ENCODE data around the gene KPNA1. TPM values are rescaled to one million over a fixed set of nuclear protein-coding genes. Genes with fewer than 3 reads are reported as not detected.

Gene KPNA1
- total RNA-seq, 4 donors from 2014 or later: 25.0 to 49.5 (median 37.0) TPM

DNA sequence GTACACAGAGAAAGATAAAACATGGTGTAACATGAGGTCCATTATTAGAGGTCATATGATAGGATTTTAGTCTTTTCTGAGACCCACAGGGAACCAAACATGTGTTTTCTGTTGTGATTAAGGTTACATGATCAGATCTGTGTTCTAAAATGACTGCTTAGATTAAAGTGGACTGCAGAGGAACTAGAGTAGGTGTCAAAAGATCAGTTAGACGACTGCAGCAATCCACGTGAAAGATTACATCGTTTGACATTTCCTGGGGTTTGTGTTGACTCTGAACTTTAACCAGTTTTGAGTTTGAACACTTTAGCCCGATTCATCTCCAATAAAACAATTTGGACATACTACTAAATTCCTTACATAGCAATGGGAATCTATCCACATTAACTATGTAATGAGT, 136.8 kb downstream of the KPNA1 start:
- Histone ChIP-seq H3K36me3 (peaks cover 4% of the 10 kb centered on the region), H3K4me1 (peaks cover 12% of the 10 kb centered on the region), H3K9me3 (no peaks in the 10 kb centered on the region), H3K27ac (no peak overlapping the region), H3K4me3 (no peak overlapping the region), H3K27me3 (no peaks in the 10 kb centered on the region)
- 85% methylated on average over 4 of the region's 4 CpGs for WGBS
- TF ChIP-seq, protein P1, sequence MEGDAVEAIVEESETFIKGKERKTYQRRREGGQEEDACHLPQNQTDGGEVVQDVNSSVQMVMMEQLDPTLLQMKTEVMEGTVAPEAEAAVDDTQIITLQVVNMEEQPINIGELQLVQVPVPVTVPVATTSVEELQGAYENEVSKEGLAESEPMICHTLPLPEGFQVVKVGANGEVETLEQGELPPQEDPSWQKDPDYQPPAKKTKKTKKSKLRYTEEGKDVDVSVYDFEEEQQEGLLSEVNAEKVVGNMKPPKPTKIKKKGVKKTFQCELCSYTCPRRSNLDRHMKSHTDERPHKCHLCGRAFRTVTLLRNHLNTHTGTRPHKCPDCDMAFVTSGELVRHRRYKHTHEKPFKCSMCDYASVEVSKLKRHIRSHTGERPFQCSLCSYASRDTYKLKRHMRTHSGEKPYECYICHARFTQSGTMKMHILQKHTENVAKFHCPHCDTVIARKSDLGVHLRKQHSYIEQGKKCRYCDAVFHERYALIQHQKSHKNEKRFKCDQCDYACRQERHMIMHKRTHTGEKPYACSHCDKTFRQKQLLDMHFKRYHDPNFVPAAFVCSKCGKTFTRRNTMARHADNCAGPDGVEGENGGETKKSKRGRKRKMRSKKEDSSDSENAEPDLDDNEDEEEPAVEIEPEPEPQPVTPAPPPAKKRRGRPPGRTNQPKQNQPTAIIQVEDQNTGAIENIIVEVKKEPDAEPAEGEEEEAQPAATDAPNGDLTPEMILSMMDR (IDR thresholded peaks at IDR 0.05): no peak
- no peak for TF ChIP-seq POLR2AphosphoS5 (IDR thresholded peaks at IDR 0.05)
- no peak for TF ChIP-seq POLR2A (IDR thresholded peaks at IDR 0.05)
- no peak for DNase-seq (ENCODE audit: low spot score in 2 of 2)

DNA sequence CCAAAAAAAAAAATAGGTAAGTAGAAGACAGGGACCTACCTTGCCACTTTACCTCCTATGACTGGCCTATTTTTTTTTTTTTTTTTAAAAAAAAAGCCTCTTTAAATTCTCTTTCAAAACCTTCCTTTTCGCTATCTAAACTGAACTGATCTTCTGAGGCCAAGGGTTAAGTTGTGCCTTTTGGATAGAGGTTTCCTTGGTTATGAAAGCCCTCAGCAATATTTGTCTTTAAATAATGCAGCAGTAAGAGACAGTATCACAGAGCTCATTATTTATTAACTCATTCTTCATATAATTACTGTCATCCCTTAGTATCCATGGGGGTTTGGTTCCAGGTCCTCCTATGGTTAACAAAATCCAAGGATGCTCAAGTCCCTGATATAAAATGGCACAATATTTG, 140.7 kb downstream of the KPNA1 start:
- no peak for DNase-seq (ENCODE audit: low spot score in 2 of 2)
- TF ChIP-seq POLR2A (IDR thresholded peaks at IDR 0.05) (no peak), POLR2AphosphoS5 (IDR thresholded peaks at IDR 0.05) (no peak), EP300 (IDR thresholded peaks at IDR 0.05) (no peak)
- TF ChIP-seq, protein P1 (IDR thresholded peaks at IDR 0.05): no peak
- H3K27me3 ChIP-seq: no peaks in the 10 kb centered on the region
- H3K4me1 ChIP-seq: no peaks in the 10 kb centered on the region
- H3K4me3 ChIP-seq: no peak overlapping the region
- peaks cover 19% of the 10 kb centered on the region for H3K36me3 ChIP-seq
- H3K9me3 ChIP-seq: no peaks in the 10 kb centered on the region
- H3K27ac ChIP-seq: no peak overlapping the region
- WGBS: 91% methylated on average over 1 of the region's 1 CpG

Other genes starting within 250 kb of the KPNA1 start
- gene CSTA, start 189.7 kb downstream of the KPNA1 start, total RNA-seq: 100 to 1,000 TPM in 3 of 4 donors, 10 to 100 TPM in 1; 22.4 to 253 (median 192) TPM
- 10 to 100 TPM; 10.2 to 40.1 (median 22.7) TPM for gene MIX23, start 131.7 kb downstream of the KPNA1 start, total RNA-seq
- 10 to 100 TPM; 28.6 to 40.3 (median 33.4) TPM for gene FAM162A, start 130.8 kb downstream of the KPNA1 start, total RNA-seq
- gene WDR5B, start 98.9 kb downstream of the KPNA1 start, total RNA-seq: 1 to 10 TPM; 2.5 to 6.6 (median 3.9) TPM
- gene PARP9, start 49.4 kb upstream of the KPNA1 start, total RNA-seq: 10 to 100 TPM in 3 of 4 donors, 1 to 10 TPM in 1; 8.3 to 13.1 (median 11.2) TPM
- 10 to 100 TPM in 3 of 4 donors, 1 to 10 TPM in 1; 7.6 to 15.3 (median 12.7) TPM for gene DTX3L, start 49.4 kb upstream of the KPNA1 start, total RNA-seq
- under 1 TPM in 3 of 4 donors, not detected in 1; 0.26 to 0.80 (median 0.51) TPM for gene PARP15, start 62.7 kb upstream of the KPNA1 start, total RNA-seq
- gene PARP14, start 165.9 kb upstream of the KPNA1 start, total RNA-seq: 10 to 100 TPM in 2 of 4 donors, 1 to 10 TPM in 2; 5.2 to 34.9 (median 14.5) TPM